ENCODE measurements around the gene HAUS6.
"Not testable (repeated sequence)": the region's sequence is repeated elsewhere in the genome, so short reads cannot be mapped to it uniquely, and the experiment has no call there.

Gene HAUS6

GRCh38 chr9:19102631-19103345 lies at the start of gene HAUS6:
Gene HAUS6, minus strand, starts transcription at chr9:19102904. Its CDS starts 253 bp downstream, at chr9:19102651.
- peak; percentile 94 for DNase-seq

- not testable (repeated sequence) for DNase-seq
Measured at GRCh38 chr9:19152160-19152498, 49.4 kb upstream of the HAUS6 start.

- DNase-seq, result no peak
Measured at GRCh38 chr9:19151425-19152159, 48.9 kb upstream of the HAUS6 start.

GRCh38 chr9:19149230-19149629 lies 46.5 kb upstream of the HAUS6 start:
- no peak for DNase-seq

- no peak for DNase-seq
Measured at GRCh38 chr9:19148187-19148586, 45.5 kb upstream of the HAUS6 start.

- DNase-seq, result no peak
Measured at GRCh38 chr9:19146441-19147024, 43.8 kb upstream of the HAUS6 start.

- no peak for DNase-seq
Measured at GRCh38 chr9:19145881-19146280, 43.2 kb upstream of the HAUS6 start.

- no peak for DNase-seq
Measured at GRCh38 chr9:19140259-19140658, 37.6 kb upstream of the HAUS6 start.

- DNase-seq, result no peak
Measured at GRCh38 chr9:19138084-19138483, 35.4 kb upstream of the HAUS6 start.

- DNase-seq, result no peak
Measured at GRCh38 chr9:19137282-19137681, 34.6 kb upstream of the HAUS6 start.

GRCh38 chr9:19136129-19136528 lies 33.4 kb upstream of the HAUS6 start:
- no peak for DNase-seq

GRCh38 chr9:19133549-19134345 lies 31.0 kb upstream of the HAUS6 start:
- DNase-seq, result no peak

GRCh38 chr9:19130436-19130835 lies 27.7 kb upstream of the HAUS6 start:
- DNase-seq, result no peak

- peak; percentile 64 for DNase-seq
Measured at GRCh38 chr9:19127871-19128500, 25.3 kb upstream of the HAUS6 start.

- no peak for DNase-seq
Measured at GRCh38 chr9:19124430-19124793, 21.7 kb upstream of the HAUS6 start.

GRCh38 chr9:19122490-19123042 lies 19.9 kb upstream of the HAUS6 start:
- DNase-seq, result no peak

- no peak for DNase-seq
Measured at GRCh38 chr9:19120877-19121276, 18.2 kb upstream of the HAUS6 start.

GRCh38 chr9:19119801-19120440 lies 17.2 kb upstream of the HAUS6 start:
- no peak for DNase-seq

GRCh38 chr9:19119246-19119645 lies 16.5 kb upstream of the HAUS6 start:
- no peak for DNase-seq

GRCh38 chr9:19117039-19117716 lies 14.5 kb upstream of the HAUS6 start:
- no peak for DNase-seq

- DNase-seq, result no peak
Measured at GRCh38 chr9:19116107-19116790, 13.5 kb upstream of the HAUS6 start.

All from activated effector memory CD4-positive, alpha-beta T cell treated with anti-CD3 and anti-CD28 coated beads, Interleukin-2, amount 50 U/mL, for 16 hours (primary cell).